DMS153 treated with DMSO at 0.1 percent for 48 hours (cell line): ENCODE measurements around the gene SEC31A.
"Not testable (repeated sequence)": the region's sequence is repeated elsewhere in the genome, so short reads cannot be mapped to it uniquely, and the experiment has no call there.

Source experiments
- DNase-seq: peaks from one replicate; lab custom pipeline; 2025; ENCODE audit not compliant: unreplicated experiment; lab: John Stamatoyannopoulos, UW

Gene SEC31A

GRCh38 chr4:82839624-82840023 lies 51.3 kb downstream of the SEC31A start:
- DNase-seq = no peak

GRCh38 chr4:82833696-82834313 lies 57.1 kb downstream of the SEC31A start:
- no peak for DNase-seq

- DNase-seq = not testable (repeated sequence)
Observed at GRCh38 chr4:82833060-82833459, 57.9 kb downstream of the SEC31A start.

- no peak for DNase-seq
Observed at GRCh38 chr4:82825425-82825824, 65.5 kb downstream of the SEC31A start.

- DNase-seq = no peak
Observed at GRCh38 chr4:82823062-82823461, 67.9 kb downstream of the SEC31A start.

GRCh38 chr4:82820689-82821088 lies 70.3 kb downstream of the SEC31A start:
- no peak for DNase-seq

GRCh38 chr4:82818664-82819662 lies 72.0 kb downstream of the SEC31A start:
- DNase-seq = no peak

- not testable (repeated sequence) for DNase-seq
Observed at GRCh38 chr4:82816874-82817273, 74.1 kb downstream of the SEC31A start.

GRCh38 chr4:82814034-82814433 lies 76.9 kb downstream of the SEC31A start:
- DNase-seq = no peak

GRCh38 chr4:82811838-82812341 lies 79.1 kb downstream of the SEC31A start:
- peak; percentile 31 for DNase-seq

- no peak for DNase-seq
Observed at GRCh38 chr4:82811392-82811791, 79.6 kb downstream of the SEC31A start.

GRCh38 chr4:82810176-82810575 lies 80.8 kb downstream of the SEC31A start:
- no peak for DNase-seq

GRCh38 chr4:82809619-82810018 lies 81.3 kb downstream of the SEC31A start:
- no peak for DNase-seq

GRCh38 chr4:82803746-82804145 lies 87.2 kb downstream of the SEC31A start:
- DNase-seq = no peak

- no peak for DNase-seq
Observed at GRCh38 chr4:82802911-82803310, 88.0 kb downstream of the SEC31A start.

GRCh38 chr4:82801910-82802521 lies 88.9 kb downstream of the SEC31A start:
- peak; percentile 12 for DNase-seq

- no peak for DNase-seq
Observed at GRCh38 chr4:82799006-82799881, 91.7 kb downstream of the SEC31A start.

- peak; percentile 14 for DNase-seq
Observed at GRCh38 chr4:82798168-82799005, 92.6 kb downstream of the SEC31A start, which contains the start of gene SCD5. Gene SCD5 (minus strand): TSS chr4:82798796. CDS start chr4:82798537, 259 bp downstream.

- DNase-seq = no peak
Observed at GRCh38 chr4:82797405-82798111, 93.4 kb downstream of the SEC31A start.
